HepG2 (cell line): ENCODE measurements around the gene ZDHHC7. TPM values are rescaled to one million over a fixed set of nuclear protein-coding genes. Genes with fewer than 3 reads are reported as not detected.
"Not testable (repeated sequence)": the region's sequence is repeated elsewhere in the genome, so short reads cannot be mapped to it uniquely, and the experiment has no call there.

ENCODE experiments used
- ATAC-seq: fragments of 200-7000 bp; cut with Tn5 transposase; 3 replicates; pipeline ENCODE4 v1.9.1; 2020; ENCODE audit warnings: mild to moderate bottlenecking, moderate library complexity
- BruUV-seq: library from RNA; stranded (reverse); fragments of 400-500 nt; replicated peaks from 2 replicates; lab custom pipeline; 2021; lab: Mats Ljungman, UMichigan
- CTCF ChIA-PET: fragments of 300-600 bp; formaldehyde crosslinking; extraction: SDS; loops from one replicate; lab custom pipeline; 2021; ENCODE audit warnings: low total read pairs, inconsistent platforms, low intra/inter-chr PET ratio; lab: Yijun Ruan, JAX
- POLR2A ChIA-PET: fragments of 350-600 bp; sonication (Branson Sonifier 250); formaldehyde crosslinking; loops from one replicate; lab custom pipeline; 2020; ENCODE audit warnings: antibody characterized with exemption, inconsistent platforms; lab: Yijun Ruan, JAX
- DNase-seq: peaks from one replicate; pipeline ENCODE4 v3.0.0-alpha.2; 2015; ENCODE audit warnings: low spot score
- FAIRE-seq: peaks from 3 replicates; lab custom pipeline; 2011; peaks lifted over from hg19 to GRCh38; lab: Jason Lieb, UNC
- H2AFZ ChIP-seq: one replicate; pipeline ENCODE4 v1.6.1; 2011; ENCODE audit warnings: low read length, inconsistent platforms
- H3K27ac ChIP-seq: fragments of 300-600 bp; 3 replicates; pipeline ENCODE4 v1.8.0; 2011; ENCODE audit warnings: mixed run types, mild to moderate bottlenecking, mixed read lengths, low read length, inconsistent platforms; ENCODE audit not compliant: insufficient read depth; ENCODE audit errors: extremely low read length
- H3K27me3 ChIP-seq, 2 experiments: fragments of 200-600 bp in 1 of 2; 2 replicates in 1 of 2; 3 replicates in 1 of 2; pipeline versions ENCODE4 v1.6.0 to v1.8.0; 2011; ENCODE audit warnings: low read length in 2 of 2, mild to moderate bottlenecking in 2 of 2, moderate library complexity in 2 of 2, inconsistent platforms in 1 of 2; ENCODE audit not compliant: insufficient read depth in 2 of 2, control insufficient read depth in 1 of 2
- H3K36me3 ChIP-seq, 2 experiments: fragments of 200-600 bp in 1 of 2; replicated peaks in 1 of 2; 2 replicates in 1 of 2; 3 replicates in 1 of 2; pipeline versions ENCODE4 v1.5.1 to v1.8.0; 2011; ENCODE audit warnings: low read length in 2 of 2, inconsistent platforms in 1 of 2; ENCODE audit not compliant: insufficient read depth in 2 of 2, control insufficient read depth in 1 of 2
- H3K4me1 ChIP-seq: 2 replicates; pipeline ENCODE4 v1.5.1; 2012; ENCODE audit warnings: low read length, inconsistent platforms; ENCODE audit not compliant: insufficient read depth
- H3K4me2 ChIP-seq: 2 replicates; pipeline ENCODE4 v1.6.0; 2011; ENCODE audit warnings: low read depth, low read length, inconsistent platforms
- H3K4me3 ChIP-seq, 3 experiments: fragments of 200-600 bp in 1 of 3; sonication (generic), shearing (Covaris generic) in 1 of 3; replicated peaks in 1 of 3; 2 replicates each; pipeline ENCODE4 v1.5.1; 2011 to 2016; ENCODE audit warnings: low read length in 3 of 3, inconsistent platforms in 2 of 3, low read depth in 2 of 3, mild to moderate bottlenecking in 2 of 3, control low read depth in 1 of 3, mixed read lengths in 1 of 3; ENCODE audit not compliant: insufficient read depth in 1 of 3
- H3K79me2 ChIP-seq: one replicate; pipeline ENCODE4 v1.6.1; 2011; ENCODE audit warnings: low read length, inconsistent platforms; ENCODE audit not compliant: insufficient read depth
- H3K9ac ChIP-seq: 2 replicates; pipeline ENCODE4 v1.6.0; 2011; ENCODE audit warnings: mild to moderate bottlenecking, low read depth, low read length, inconsistent platforms; ENCODE audit not compliant: insufficient read depth
- H3K9me3 ChIP-seq: 2 replicates; pipeline ENCODE4 v1.5.1; 2012; ENCODE audit warnings: mild to moderate bottlenecking, low read length
- H4K20me1 ChIP-seq: 2 replicates; pipeline ENCODE4 v1.6.0; 2011; ENCODE audit warnings: inconsistent platforms, mild to moderate bottlenecking, low read length, moderate library complexity; ENCODE audit not compliant: insufficient read depth
- MAFK ChIP-seq, 2 experiments: IDR thresholded peaks in 1 of 2; conservative IDR thresholded peaks in 1 of 2; 2 replicates each; pipeline ENCODE4 v1.6.1; 2011; ENCODE audit warnings: improper control_type of control experiment in 2 of 2, low read length in 2 of 2
- ZFYVE20 ChIP-seq: sonication (generic); formaldehyde crosslinking; IDR thresholded peaks from 2 replicates; pipeline ENCODE4 v1.8.0; 2023; ENCODE audit warnings: low read depth, mild to moderate bottlenecking, moderate library complexity, missing genetic modification reagents, borderline replicate concordance
- WGBS: methylation state at CpG from one replicate; pipeline ENCODE4 v1.1.6; 2017; ENCODE audit warnings: low lambda C conversion rate; 5-methylcytosine and 5-hydroxymethylcytosine counted together
- in situ Hi-C: cut with HindIII; loops from 2 replicates; pipeline ENCODE4 v1.10.0; 2017; ENCODE audit warnings: low pct_unique_long_range_greater_than_20kb; ENCODE audit not compliant: extremely low pct_ligation_motif_present
- intact Hi-C: fragments of 100-400 bp; cut with micrococcal nuclease; formaldehyde crosslinking; loops from one replicate; pipeline ENCODE4 v1.10.0; 2022; ENCODE audit not compliant: unreplicated experiment
- polyA plus RNA-seq, 8 experiments: library from polyadenylated mRNA; depleted of rRNA in 3 of 8; stranded (reverse) in 7 of 8; unstranded in 1 of 8; fragments of >200 nt; fragmentation: Illumina TruSeq in 4 of 8; extraction: Trizol in 4 of 8; gene quantifications; 2 replicates each; pipeline versions ENCODE4 v1.2.1 to v1.2.3, GENCODE V29; 2011 to 2016; ENCODE audit warnings: low read depth in 4 of 8, missing spikeins in 1 of 8, mixed read lengths in 1 of 8; ENCODE audit not compliant: insufficient read depth in 1 of 8
- total RNA-seq, 5 experiments: library from RNA; depleted of rRNA; stranded (reverse); fragments of >200 nt; fragmentation: Illumina TruSeq; extraction: Trizol; gene quantifications; 2 replicates each; pipeline ENCODE4 v1.2.3, GENCODE V29; 2016; ENCODE audit warnings: low read depth in 1 of 5

ZDHHC7 gene
- total and polyA plus RNA-seq, 2 of the 13 experiments (the other 11 are each of a cell fraction or from before 2014, with no cell fraction given) = 46.8 to 67.6 TPM

DNA sequence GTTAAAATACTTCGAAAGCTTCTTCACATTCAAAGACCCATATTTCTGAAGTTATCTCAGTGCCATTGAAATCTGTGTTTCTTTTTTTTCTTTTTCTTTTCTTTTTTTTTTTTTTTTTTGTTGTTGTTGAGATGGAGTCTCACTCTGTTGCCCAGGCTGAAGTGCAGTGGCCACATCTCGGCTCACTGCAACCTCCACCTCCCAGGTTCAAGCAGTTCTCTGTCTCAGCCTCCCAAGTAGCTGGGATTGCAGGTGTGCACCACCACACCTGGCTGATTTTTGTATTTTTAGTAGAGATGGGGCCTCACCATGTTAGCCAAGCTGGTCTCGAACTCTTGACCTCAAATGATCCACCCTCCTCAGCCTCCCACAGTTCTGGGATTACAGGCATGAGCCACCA is 43.0 kb upstream of the ZDHHC7 start:
- H3K79me2 ChIP-seq, BruUV-seq, FAIRE-seq, H2AFZ ChIP-seq, H3K4me2 ChIP-seq, POLR2A ChIA-PET, in situ Hi-C loops, H4K20me1 ChIP-seq, ATAC-seq, H3K36me3 ChIP-seq, DNase-seq, H3K9ac ChIP-seq, CTCF ChIA-PET, H3K9me3 ChIP-seq, H3K4me3 ChIP-seq, intact Hi-C loops, H3K27ac ChIP-seq: not testable (repeated sequence)
- Histone ChIP-seq H3K27me3 (peaks cover 0 to 12% of the 10 kb centered on the region in 2 experiments; a peak in 2 of 5 replicates), H3K4me1 (peaks cover 33% of the 10 kb centered on the region)
- WGBS = 31% methylated on average over 3 of the region's 3 CpGs

DNA sequence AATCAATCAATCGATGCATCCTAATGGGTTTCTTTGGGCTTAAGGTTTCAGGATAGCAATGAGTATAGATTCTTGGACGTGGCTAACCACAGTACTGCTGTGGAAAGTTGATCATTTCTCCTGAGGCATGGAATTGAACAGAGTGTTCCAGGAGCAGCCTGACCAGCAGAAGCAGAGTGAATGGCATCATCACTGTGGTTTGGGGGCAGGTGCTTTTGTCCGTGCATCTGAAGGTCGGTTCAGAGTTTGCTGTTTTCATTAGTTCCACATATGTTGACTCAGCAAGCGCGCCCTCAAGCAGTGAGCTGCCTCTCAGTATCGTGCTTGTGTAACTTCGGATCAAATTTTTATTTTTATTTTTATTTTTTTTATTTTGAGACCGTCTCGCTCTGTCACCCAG is 41.2 kb upstream of the ZDHHC7 start:
- in situ Hi-C loops (no loop called here), intact Hi-C loops (no loop called here)
- H3K27ac ChIP-seq = no peak overlapping the region
- no peaks in the 10 kb centered on the region for H4K20me1 ChIP-seq
- H2AFZ ChIP-seq = no peak overlapping the region
- ChIA-PET POLR2A (no interaction called here), CTCF (no interaction called here)
- no peaks in the 10 kb centered on the region for H3K9me3 ChIP-seq
- no peaks in the 10 kb centered on the region for H3K79me2 ChIP-seq
- DNase-seq = no peak
- no peak for ATAC-seq
- WGBS = 53% methylated on average over 9 of the region's 10 CpGs
- no peak overlapping the region for H3K4me2 ChIP-seq
- peaks cover 1 to 30% of the 10 kb centered on the region in 2 experiments; a peak in 3 of 5 replicates for H3K27me3 ChIP-seq
- H3K36me3 ChIP-seq = no peaks in the 10 kb centered on the region
- no TSS peak for BruUV-seq
- no peak overlapping the region for H3K9ac ChIP-seq
- H3K4me3 ChIP-seq = no peak overlapping the region
- TF ChIP-seq ZFYVE20 (CRISPR knock-in tag) = no peak
- peak; percentile 10 to 42; a peak in 2 of 4 replicates for TF ChIP-seq MAFK (conservative IDR thresholded peaks at IDR 0.05 in 1 of 2, IDR thresholded peaks at IDR 0.05 in 1 of 2; ENCODE audit: low read length in 2 of 2)
- TF ChIP-seq, all 625 proteins: peak for 1
- FAIRE-seq = no peak
- peaks cover 35% of the 10 kb centered on the region for H3K4me1 ChIP-seq
